Muscle of leg (tissue), 11 donors: ENCODE results near the gene DIP2B. TPM values are rescaled to one million over a fixed set of nuclear protein-coding genes. Genes with fewer than 3 reads are reported as not detected.
A peak's percentile ranks its signal among the peaks of the same experiment; 100 is the strongest.

Experiments
- DNase-seq: peaks from one replicate; pipeline ENCODE4 v3.0.0; 2013
- H3K27ac ChIP-seq: one replicate; pipeline ENCODE4 v1.5.1; 2013; ENCODE audit warnings: mild to moderate bottlenecking, low read length, control low read depth
- H3K27me3 ChIP-seq: one replicate; pipeline ENCODE4 v1.6.1; 2013; ENCODE audit warnings: low read length; ENCODE audit not compliant: control insufficient read depth, insufficient read depth
- H3K36me3 ChIP-seq: one replicate; pipeline ENCODE4 v1.6.1; 2013; ENCODE audit warnings: low read length; ENCODE audit not compliant: control insufficient read depth, insufficient read depth
- H3K4me1 ChIP-seq: one replicate; pipeline ENCODE4 v1.6.1; 2013; ENCODE audit warnings: low read length; ENCODE audit not compliant: control insufficient read depth, insufficient read depth
- H3K4me3 ChIP-seq: one replicate; pipeline ENCODE4 v1.5.1; 2013; ENCODE audit warnings: low read length, control low read depth
- H3K9me3 ChIP-seq: replicated peaks from 2 replicates; pipeline ENCODE4 v1.6.1; 2013; ENCODE audit warnings: low read depth, low read length; ENCODE audit not compliant: control insufficient read depth
- WGBS: methylation state at CpG from one replicate; pipeline ENCODE4 v1.1.5; 2013; ENCODE audit warnings: missing lambda C conversion rate; ENCODE audit not compliant: insufficient coverage; 5-methylcytosine and 5-hydroxymethylcytosine counted together
- polyA plus RNA-seq, 8 donors: library from polyadenylated mRNA; unstranded; fragments of 120-200 nt; gene quantifications; one replicate each; pipeline versions ENCODE4 v1.2.1 to v1.2.3, GENCODE V29; 2013; ENCODE audit warnings: inconsistent platforms in 1 of 8, low replicate concordance in 1 of 8; ENCODE audit not compliant: insufficient read length in 8 of 8, insufficient read depth in 1 of 8
- total RNA-seq: library from RNA; stranded (reverse); fragments of 120-200 nt; gene quantifications from one replicate; pipeline ENCODE4 v1.2.4, GENCODE V29; 2013

Gene DIP2B
- total and polyA plus RNA-seq, 9 donors = 13.2 to 27.2 (median 21.2) TPM

- no peaks in the 10 kb centered on the region for H3K4me1 ChIP-seq
- no peak for DNase-seq
- H3K9me3 ChIP-seq = no peaks in the 10 kb centered on the region
- no peak overlapping the region for H3K4me3 ChIP-seq
- no peaks in the 10 kb centered on the region for H3K36me3 ChIP-seq
- WGBS = no CpG with 5 or more reads among the region's 1 CpG
- H3K27ac ChIP-seq = no peak overlapping the region
- H3K27me3 ChIP-seq = no peaks in the 10 kb centered on the region
These were observed 54.2 kb downstream of the DIP2B start for GRCh38 chr12:50558970-50559369.

DNA sequence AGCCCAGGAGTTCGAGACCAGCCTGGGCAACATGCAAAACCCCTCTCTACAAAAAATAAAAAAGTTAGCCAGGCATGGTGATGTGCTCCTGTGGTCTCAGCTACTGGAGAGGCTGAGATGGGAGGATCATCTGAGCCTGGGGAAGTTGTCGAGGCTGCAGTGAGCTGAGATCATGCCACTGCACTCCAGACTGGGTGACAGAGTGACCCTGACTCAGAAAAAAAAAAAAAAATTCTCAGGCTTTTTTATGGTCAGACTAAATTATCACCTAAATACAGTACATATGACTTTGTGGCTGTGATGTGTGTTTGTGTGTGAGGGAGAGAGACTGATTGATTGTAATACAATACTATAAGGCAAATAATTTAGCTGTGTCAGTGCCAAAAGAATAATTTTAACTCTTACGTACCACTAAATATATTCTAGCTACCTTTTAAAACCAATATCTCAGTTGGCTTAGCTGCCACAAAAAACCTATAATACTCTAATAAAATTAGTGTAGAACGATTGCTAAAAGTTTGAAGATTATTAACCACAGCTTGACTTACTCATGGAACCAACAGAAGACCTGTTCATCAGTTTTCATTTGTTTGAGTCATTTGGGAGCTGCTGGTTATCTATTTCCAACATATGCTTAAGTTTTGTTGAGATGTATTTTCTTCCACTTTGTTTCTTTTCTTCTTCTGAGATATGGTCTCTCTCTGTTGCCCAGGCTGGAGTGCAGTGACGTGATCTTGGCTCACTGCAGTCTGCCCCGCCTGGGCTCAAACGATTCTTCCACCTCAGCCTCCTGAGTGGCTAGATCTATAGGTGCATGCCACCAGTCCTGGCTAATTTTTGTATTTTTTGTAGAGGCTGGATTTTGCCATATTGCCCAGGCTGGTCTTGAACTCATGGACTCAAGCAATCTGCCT, 58.0 kb downstream of the DIP2B start:
- DNase-seq = no peak
- H3K4me1 ChIP-seq = no peaks in the 10 kb centered on the region
- no peaks in the 10 kb centered on the region for H3K9me3 ChIP-seq
- H3K27me3 ChIP-seq = no peaks in the 10 kb centered on the region
- H3K4me3 ChIP-seq = no peak overlapping the region
- no peak overlapping the region for H3K27ac ChIP-seq
- no peaks in the 10 kb centered on the region for H3K36me3 ChIP-seq
- WGBS = 75% methylated on average over 4 of the region's 7 CpGs

- Histone ChIP-seq H3K27me3 (no peaks in the 10 kb centered on the region), H3K27ac (no peak overlapping the region), H3K9me3 (no peaks in the 10 kb centered on the region), H3K4me3 (no peak overlapping the region), H3K4me1 (peaks cover 5% of the 10 kb centered on the region), H3K36me3 (no peaks in the 10 kb centered on the region)
- no CpG with 5 or more reads among the region's 1 CpG for WGBS
- no peak for DNase-seq
These were observed 58.6 kb downstream of the DIP2B start for GRCh38 chr12:50563434-50563787.

DNA sequence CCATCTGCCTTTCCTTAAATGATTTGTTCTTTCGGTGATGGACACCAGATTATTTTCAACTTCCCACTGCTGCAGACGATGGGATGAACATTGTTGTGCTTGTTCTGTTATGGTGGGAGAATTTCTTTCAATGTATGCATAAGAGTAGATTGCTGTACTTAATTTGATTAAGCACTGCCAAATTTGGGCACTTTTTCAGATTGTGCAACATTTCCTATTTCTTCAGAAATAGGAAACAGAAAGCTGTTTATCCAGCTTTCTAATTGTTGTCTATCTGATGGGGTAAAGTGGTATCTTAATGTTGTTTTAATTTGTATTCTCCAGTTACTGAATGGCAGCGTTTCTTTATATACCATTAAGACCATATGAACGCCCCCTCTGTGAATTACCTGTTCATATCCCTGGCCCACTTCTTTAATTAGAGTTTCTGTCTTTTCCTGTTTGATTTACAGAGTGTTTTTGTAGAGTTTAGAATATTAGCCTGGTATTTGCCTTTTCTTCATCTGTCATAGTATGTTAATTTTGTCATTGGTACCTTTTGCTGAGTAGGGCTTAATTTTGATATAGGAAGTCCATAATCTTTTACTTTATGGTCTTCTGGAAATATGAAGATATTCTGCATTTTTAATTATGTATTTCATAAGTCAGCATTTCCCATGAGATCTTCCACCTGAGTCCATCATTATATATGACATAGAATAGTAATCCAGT, 59.6 kb downstream of the DIP2B start:
- Histone ChIP-seq H3K27me3 (no peaks in the 10 kb centered on the region), H3K4me1 (peaks cover 9% of the 10 kb centered on the region), H3K27ac (no peak overlapping the region), H3K4me3 (no peak overlapping the region), H3K9me3 (no peaks in the 10 kb centered on the region), H3K36me3 (no peaks in the 10 kb centered on the region)
- no peak for DNase-seq
- WGBS = no CpG with 5 or more reads among the region's 4 CpGs

GRCh38 chr12:50564948-50565297, 60.1 kb downstream of the DIP2B start:
- H3K4me1 ChIP-seq = peaks cover 10% of the 10 kb centered on the region
- H3K36me3 ChIP-seq = no peaks in the 10 kb centered on the region
- no peak overlapping the region for H3K27ac ChIP-seq
- no peaks in the 10 kb centered on the region for H3K27me3 ChIP-seq
- WGBS = 63% methylated on average over 1 of the region's 3 CpGs
- no peak overlapping the region for H3K4me3 ChIP-seq
- no peaks in the 10 kb centered on the region for H3K9me3 ChIP-seq
- no peak for DNase-seq

DNA sequence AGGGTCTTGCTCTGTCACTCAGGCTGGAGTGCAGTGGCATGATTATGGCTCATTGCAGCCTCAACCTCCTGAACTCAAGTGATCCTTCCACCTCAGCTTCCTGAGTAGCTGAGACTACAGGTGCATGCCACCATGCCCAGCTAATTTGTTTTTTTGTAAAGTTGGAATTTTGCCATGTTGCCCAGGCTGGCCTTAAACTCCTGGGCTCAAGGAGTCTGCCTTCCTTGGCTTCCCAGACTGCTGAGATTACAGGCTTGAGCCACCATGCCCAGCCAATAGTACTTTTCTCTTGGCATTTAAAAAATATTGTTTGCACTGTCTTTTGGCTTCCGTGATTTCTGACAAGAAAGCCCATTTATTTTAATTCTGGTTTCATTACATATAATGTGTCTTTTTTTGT, 61.3 kb downstream of the DIP2B start:
- Histone ChIP-seq H3K27ac (no peak overlapping the region), H3K4me3 (no peak overlapping the region), H3K27me3 (no peaks in the 10 kb centered on the region), H3K36me3 (no peaks in the 10 kb centered on the region), H3K4me1 (peaks cover 12% of the 10 kb centered on the region), H3K9me3 (no peaks in the 10 kb centered on the region)
- no peak for DNase-seq
- WGBS = no CpG with 5 or more reads among the region's 1 CpG

DNA sequence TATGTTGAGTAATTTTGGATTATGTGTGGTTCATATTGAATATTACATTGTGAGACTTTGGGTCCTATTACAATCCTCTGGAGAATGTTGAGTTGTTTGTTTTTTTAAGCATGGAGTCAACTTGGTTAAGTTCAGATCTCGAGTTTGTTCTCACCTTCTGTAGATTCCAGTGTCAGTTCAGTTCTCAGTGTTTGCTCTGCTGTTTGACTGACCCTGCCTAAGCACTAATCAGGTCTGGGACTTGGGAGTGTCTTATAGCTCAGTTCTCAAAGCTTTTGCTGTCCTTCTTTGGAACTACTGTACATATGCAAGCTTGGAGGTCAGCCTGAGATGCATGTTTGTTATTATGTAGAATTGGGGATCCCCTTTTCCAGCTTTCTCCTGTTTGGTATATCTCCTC, 63.1 kb downstream of the DIP2B start:
- H3K9me3 ChIP-seq = no peaks in the 10 kb centered on the region
- peak overlapping the region; percentile 76 for H3K27ac ChIP-seq
- WGBS = no CpG with 5 or more reads among the region's 1 CpG
- H3K4me3 ChIP-seq = no peak overlapping the region
- DNase-seq = peak; percentile 40
- H3K27me3 ChIP-seq = no peaks in the 10 kb centered on the region
- H3K36me3 ChIP-seq = no peaks in the 10 kb centered on the region
- H3K4me1 ChIP-seq = peaks cover 19% of the 10 kb centered on the region

DNA sequence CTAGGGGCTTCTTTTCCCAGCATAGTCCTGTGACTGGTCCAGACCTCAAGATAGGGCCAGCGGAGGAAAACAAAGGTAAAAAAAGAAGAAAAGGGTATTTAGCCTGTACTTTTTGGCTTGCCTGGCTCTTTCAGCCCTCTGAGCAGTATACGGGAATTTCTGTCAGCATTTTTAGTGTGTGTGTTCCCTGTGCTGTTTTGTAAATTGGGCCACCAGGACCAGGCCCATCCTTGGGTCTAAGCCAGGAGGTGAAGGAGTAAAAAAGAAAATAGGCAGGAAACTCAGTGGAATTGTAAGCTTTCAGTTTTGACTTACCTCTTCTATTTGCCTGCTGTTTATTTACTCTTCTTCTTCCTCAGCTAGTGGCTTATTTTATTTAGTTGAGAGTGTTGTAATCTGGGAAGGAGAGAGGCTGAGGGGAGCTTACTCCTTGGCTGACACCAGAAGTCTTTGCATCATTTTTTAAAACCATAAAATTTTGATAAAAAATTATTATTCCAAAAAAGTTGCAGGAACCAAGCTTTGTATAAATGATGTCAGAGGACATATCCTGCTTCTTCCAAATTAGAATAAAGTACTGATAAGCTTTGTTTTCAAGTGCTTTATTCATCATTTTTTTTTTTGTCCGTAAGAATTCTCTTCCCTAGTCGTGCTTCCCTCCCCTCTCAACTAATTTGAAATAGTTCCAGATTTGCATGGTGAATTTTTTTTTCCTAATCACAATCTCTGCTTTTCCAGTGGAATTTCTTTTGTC, 63.7 kb downstream of the DIP2B start:
- peaks cover 24% of the 10 kb centered on the region for H3K4me1 ChIP-seq
- no peaks in the 10 kb centered on the region for H3K36me3 ChIP-seq
- no peak overlapping the region for H3K4me3 ChIP-seq
- no peaks in the 10 kb centered on the region for H3K27me3 ChIP-seq
- WGBS = 27% methylated on average over 2 of the region's 4 CpGs
- peak overlapping the region; percentile 76 for H3K27ac ChIP-seq
- DNase-seq = peak; percentile 63
- H3K9me3 ChIP-seq = no peaks in the 10 kb centered on the region

DNA sequence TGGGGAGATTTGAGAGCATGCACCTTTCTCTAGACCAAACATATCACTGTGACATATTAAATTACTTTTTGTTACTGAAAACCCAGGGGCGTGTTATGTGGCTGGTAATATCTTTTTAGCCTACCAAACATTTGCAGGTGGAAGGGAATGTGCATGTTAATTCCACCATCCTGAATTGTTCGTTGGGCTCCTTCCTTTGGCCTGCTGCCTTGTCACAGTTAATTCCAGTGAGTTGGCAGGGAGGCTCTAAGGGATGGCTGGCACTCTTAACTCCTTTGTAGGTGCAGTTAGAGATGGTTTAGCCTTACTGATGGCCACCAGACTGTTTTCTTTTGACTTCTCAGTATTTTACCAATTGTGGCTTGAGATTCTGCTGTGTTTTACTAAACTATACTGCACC, 64.5 kb downstream of the DIP2B start:
- peaks cover 26% of the 10 kb centered on the region for H3K4me1 ChIP-seq
- WGBS = no CpG with 5 or more reads among the region's 2 CpGs
- peak overlapping the region; percentile 29 for H3K27ac ChIP-seq
- H3K9me3 ChIP-seq = no peaks in the 10 kb centered on the region
- no peaks in the 10 kb centered on the region for H3K27me3 ChIP-seq
- no peaks in the 10 kb centered on the region for H3K36me3 ChIP-seq
- DNase-seq = no peak
- H3K4me3 ChIP-seq = no peak overlapping the region

DNA sequence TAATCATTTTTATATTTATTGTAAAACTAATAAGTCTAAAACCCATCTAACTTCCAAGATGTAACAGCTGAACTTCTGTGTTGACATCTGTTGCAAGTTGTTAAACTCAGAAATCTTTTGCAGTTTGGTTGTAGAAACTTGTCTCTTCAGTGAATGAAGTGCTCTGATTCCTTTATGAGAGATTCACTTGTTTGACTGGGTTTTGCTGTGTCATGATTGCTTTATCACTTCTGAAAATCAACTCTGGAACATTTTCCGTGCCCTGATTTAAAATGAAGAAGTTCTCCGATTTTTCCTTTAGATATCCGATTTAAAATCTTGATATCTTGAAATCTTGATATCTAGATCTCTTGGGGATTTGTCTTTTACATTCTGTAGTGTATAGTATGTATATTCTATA, 65.1 kb downstream of the DIP2B start:
- H3K9me3 ChIP-seq = no peaks in the 10 kb centered on the region
- H3K27ac ChIP-seq = no peak overlapping the region
- no peaks in the 10 kb centered on the region for H3K27me3 ChIP-seq
- peak; percentile 36 for DNase-seq
- no peaks in the 10 kb centered on the region for H3K36me3 ChIP-seq
- no peak overlapping the region for H3K4me3 ChIP-seq
- no CpG with 5 or more reads among the region's 3 CpGs for WGBS
- peaks cover 30% of the 10 kb centered on the region for H3K4me1 ChIP-seq
